HEK293T (cell line): ENCODE results near the gene ADSS1.

ENCODE experiments used
- ARNT ChIP-seq: fragments of 450-650 bp; IDR thresholded peaks from 2 replicates; pipeline ENCODE4 v1.6.1; 2017; ENCODE audit warnings: mild to moderate bottlenecking
- ELF4 ChIP-seq: fragments of 450-650 bp; IDR thresholded peaks from 2 replicates; pipeline ENCODE4 v1.6.1; 2017; ENCODE audit warnings: antibody characterized with exemption
- HDGF ChIP-seq: fragments of 450-650 bp; IDR thresholded peaks from 2 replicates; pipeline ENCODE4 v1.6.1; 2017; ENCODE audit warnings: antibody characterized with exemption, borderline replicate concordance
- SUZ12 ChIP-seq: fragments of 450-650 bp; IDR thresholded peaks from 2 replicates; pipeline ENCODE4 v1.6.1; 2016; ENCODE audit warnings: mild to moderate bottlenecking

- TF ChIP-seq ELF4 (no peak), SUZ12 (no peak), ARNT (no peak), HDGF (no peak)
Observed at GRCh38 chr14:104793703-104793959, 69.6 kb downstream of the ADSS1 start.
